ENCODE measurements around the gene SPIRE1.

DNA sequence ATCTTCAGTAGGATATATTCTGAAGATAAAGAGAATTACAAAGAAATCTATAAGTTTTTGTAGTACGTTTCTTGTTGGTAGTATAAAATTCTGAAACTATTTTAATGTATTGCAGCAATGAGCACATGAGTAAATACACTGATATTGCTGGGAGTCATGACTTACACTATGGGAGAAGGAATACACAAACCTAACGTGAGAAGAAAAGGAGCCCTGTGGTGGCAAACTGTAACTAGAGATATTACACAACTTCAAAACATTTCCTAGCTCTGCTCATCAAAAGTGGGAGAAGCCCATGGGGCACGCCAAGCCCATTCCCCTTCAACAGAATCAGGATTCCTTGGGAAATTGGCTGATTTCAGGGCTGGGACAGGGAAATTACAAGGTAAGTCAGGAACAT is 20.5 kb downstream of the SPIRE1 start:
- TF ChIP-seq, protein P1, sequence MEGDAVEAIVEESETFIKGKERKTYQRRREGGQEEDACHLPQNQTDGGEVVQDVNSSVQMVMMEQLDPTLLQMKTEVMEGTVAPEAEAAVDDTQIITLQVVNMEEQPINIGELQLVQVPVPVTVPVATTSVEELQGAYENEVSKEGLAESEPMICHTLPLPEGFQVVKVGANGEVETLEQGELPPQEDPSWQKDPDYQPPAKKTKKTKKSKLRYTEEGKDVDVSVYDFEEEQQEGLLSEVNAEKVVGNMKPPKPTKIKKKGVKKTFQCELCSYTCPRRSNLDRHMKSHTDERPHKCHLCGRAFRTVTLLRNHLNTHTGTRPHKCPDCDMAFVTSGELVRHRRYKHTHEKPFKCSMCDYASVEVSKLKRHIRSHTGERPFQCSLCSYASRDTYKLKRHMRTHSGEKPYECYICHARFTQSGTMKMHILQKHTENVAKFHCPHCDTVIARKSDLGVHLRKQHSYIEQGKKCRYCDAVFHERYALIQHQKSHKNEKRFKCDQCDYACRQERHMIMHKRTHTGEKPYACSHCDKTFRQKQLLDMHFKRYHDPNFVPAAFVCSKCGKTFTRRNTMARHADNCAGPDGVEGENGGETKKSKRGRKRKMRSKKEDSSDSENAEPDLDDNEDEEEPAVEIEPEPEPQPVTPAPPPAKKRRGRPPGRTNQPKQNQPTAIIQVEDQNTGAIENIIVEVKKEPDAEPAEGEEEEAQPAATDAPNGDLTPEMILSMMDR (conservative IDR thresholded peaks at IDR 0.05): no peak
- TF ChIP-seq EZH2 (IDR thresholded peaks at IDR 0.05; ENCODE audit: low read depth): no peak

Data from PC-9 (cell line).